ENCODE measurements around the gene TRPV3. TPM values are rescaled to one million over a fixed set of nuclear protein-coding genes. Genes with fewer than 3 reads are reported as not detected.

TRPV3 gene
- total RNA-seq, 1 experiment from 2014 or later = 1.4 TPM

DNA sequence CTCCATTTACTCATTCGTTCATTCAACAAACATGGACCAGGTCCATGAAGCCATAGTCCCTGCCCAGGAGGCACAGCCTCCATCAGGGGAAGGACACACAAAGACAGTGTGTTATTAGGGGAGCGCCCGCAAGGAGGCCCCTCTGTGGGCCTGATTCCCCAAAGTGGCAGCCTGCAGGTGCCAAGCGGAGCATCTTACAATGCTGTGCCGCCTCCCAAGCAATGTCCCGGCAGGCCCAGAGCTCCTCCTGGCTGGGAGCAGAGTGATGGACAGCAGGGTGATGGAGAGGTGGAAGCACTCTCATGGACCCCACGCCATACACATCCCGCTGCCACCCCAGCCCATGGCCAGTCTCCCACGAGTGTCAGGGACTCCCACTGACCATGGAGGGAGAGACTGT lies 25.8 kb upstream of the TRPV3 start:
- RAD21 ChIA-PET (ENCODE audit: low non-redundant PET in 1 of 2, low total read pairs in 2 of 2, uncharacterized antibody in 2 of 2, unreplicated experiment in 2 of 2) = no interaction called here
- intact Hi-C loops (cut with micrococcal nuclease) = no loop called here
- Histone ChIP-seq H3K36me3 (ENCODE audit: control insufficient read depth in 1 of 2, insufficient read depth in 2 of 2, low read length in 2 of 2) (peaks cover 7 to 9% of the 10 kb centered on the region in 2 experiments; a peak in 2 of 4 replicates), H4K20me1 (ENCODE audit: insufficient read depth) (no peaks in the 10 kb centered on the region), H3K9me2 (ENCODE audit: insufficient read depth) (no peaks in the 10 kb centered on the region), H3K79me2 (ENCODE audit: insufficient read depth, low read length) (no peaks in the 10 kb centered on the region), H3K27ac (ENCODE audit: low read depth, low read length) (no peak overlapping the region), H3K9me3 (ENCODE audit: control insufficient read depth in 1 of 2, insufficient read depth in 1 of 2, low read depth in 1 of 2, low read length in 2 of 2) (no peaks in the 10 kb centered on the region), H3K4me2 (ENCODE audit: low read length) (no peak overlapping the region), H3K4me3 (replicated peaks in 1 of 2; ENCODE audit: low read depth in 1 of 2, low read length in 2 of 2) (no peak overlapping the region), H2AFZ (ENCODE audit: low read depth, low read length, poor library complexity, severe bottlenecking) (no peak overlapping the region), H3K9ac (ENCODE audit: low read length) (no peak overlapping the region), H3K27me3 (ENCODE audit: insufficient read depth, low read length) (no peaks in the 10 kb centered on the region), H3K4me1 (ENCODE audit: control insufficient read depth in 1 of 2, insufficient read depth in 2 of 2, low read length in 2 of 2) (no peaks in the 10 kb centered on the region)
- ATAC-seq (no peak), DNase-seq (ENCODE audit: low read depth, low spot score) (no peak)
- CTCF ChIA-PET = no interaction called here
- BruUV-seq (replicated peaks) = no TSS peak
- TF ChIP-seq, protein P1, sequence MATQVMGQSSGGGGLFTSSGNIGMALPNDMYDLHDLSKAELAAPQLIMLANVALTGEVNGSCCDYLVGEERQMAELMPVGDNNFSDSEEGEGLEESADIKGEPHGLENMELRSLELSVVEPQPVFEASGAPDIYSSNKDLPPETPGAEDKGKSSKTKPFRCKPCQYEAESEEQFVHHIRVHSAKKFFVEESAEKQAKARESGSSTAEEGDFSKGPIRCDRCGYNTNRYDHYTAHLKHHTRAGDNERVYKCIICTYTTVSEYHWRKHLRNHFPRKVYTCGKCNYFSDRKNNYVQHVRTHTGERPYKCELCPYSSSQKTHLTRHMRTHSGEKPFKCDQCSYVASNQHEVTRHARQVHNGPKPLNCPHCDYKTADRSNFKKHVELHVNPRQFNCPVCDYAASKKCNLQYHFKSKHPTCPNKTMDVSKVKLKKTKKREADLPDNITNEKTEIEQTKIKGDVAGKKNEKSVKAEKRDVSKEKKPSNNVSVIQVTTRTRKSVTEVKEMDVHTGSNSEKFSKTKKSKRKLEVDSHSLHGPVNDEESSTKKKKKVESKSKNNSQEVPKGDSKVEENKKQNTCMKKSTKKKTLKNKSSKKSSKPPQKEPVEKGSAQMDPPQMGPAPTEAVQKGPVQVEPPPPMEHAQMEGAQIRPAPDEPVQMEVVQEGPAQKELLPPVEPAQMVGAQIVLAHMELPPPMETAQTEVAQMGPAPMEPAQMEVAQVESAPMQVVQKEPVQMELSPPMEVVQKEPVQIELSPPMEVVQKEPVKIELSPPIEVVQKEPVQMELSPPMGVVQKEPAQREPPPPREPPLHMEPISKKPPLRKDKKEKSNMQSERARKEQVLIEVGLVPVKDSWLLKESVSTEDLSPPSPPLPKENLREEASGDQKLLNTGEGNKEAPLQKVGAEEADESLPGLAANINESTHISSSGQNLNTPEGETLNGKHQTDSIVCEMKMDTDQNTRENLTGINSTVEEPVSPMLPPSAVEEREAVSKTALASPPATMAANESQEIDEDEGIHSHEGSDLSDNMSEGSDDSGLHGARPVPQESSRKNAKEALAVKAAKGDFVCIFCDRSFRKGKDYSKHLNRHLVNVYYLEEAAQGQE (IDR thresholded peaks at IDR 0.05; ENCODE audit: low read depth) = no peak
- TF ChIP-seq EZH2 (IDR thresholded peaks at IDR 0.05) (no peak), EZH2phosphoT487 (IDR thresholded peaks at IDR 0.05; ENCODE audit: borderline replicate concordance) (no peak)
- TF ChIP-seq, protein P2, sequence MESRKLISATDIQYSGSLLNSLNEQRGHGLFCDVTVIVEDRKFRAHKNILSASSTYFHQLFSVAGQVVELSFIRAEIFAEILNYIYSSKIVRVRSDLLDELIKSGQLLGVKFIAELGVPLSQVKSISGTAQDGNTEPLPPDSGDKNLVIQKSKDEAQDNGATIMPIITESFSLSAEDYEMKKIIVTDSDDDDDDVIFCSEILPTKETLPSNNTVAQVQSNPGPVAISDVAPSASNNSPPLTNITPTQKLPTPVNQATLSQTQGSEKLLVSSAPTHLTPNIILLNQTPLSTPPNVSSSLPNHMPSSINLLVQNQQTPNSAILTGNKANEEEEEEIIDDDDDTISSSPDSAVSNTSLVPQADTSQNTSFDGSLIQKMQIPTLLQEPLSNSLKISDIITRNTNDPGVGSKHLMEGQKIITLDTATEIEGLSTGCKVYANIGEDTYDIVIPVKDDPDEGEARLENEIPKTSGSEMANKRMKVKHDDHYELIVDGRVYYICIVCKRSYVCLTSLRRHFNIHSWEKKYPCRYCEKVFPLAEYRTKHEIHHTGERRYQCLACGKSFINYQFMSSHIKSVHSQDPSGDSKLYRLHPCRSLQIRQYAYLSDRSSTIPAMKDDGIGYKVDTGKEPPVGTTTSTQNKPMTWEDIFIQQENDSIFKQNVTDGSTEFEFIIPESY (IDR thresholded peaks at IDR 0.05; ENCODE audit: extremely low read depth, insufficient replicate concordance, low read length) = no peak
- TF ChIP-seq, protein P3, sequence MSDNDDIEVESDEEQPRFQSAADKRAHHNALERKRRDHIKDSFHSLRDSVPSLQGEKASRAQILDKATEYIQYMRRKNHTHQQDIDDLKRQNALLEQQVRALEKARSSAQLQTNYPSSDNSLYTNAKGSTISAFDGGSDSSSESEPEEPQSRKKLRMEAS (IDR thresholded peaks at IDR 0.05) = no peak
- POLR2A ChIA-PET = no interaction called here

Measured in HCT116 (cell line).